ENCODE data around the gene ZSCAN30. TPM values are rescaled to one million over a fixed set of nuclear protein-coding genes. Genes with fewer than 3 reads are reported as not detected.
A peak's percentile ranks its signal among the peaks of the same experiment; 100 is the strongest.

The ZSCAN30 gene
- total RNA-seq, 2 experiments from 2014 or later = 20.7 to 22.5 TPM

DNA sequence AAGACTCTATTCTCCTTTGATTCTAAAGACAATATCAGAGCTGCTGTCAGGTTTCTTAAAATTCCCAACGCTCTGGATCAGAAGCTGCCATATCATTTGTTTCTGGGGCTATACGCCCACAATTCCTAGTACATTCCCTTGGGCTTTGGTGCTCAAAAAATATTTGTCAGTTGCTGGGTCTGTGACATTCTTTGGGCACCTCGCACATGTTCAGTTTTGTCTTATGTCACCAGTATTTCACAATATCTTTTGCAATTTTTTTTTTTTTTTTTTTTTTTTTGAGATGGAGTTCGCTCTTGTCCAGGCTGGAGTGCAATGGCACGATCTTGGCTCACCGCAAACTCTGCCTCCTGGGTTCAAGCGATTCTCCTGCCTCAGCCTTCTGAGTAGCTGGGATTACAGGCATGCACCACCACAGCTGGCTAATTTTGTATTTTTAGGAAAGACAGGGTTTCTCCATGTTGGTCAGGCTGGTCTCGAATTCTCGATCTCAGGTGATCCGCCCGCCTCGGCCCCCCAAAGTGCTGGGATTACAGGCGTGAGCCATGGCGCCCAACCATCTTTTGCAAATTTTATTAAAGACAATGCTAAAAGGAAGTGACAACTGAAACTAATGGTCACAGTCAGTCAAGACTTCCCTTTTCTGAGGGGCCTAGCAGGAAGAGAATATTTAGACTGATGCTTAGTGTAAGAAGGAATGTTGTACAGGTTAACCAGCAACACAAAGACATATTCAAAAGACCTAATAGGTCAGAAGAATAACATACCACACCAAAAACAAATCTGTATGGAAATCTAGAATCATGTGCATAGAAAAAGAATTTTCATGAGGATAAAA, 42.4 kb downstream of the ZSCAN30 start:
- CTCF ChIA-PET = no interaction called here
- DNase-seq (no peak), ATAC-seq (no peak)
- Mint-ChIP-seq H3K27ac (peak overlapping the region; percentile 26), H3K36me3 (ENCODE audit: low read depth) (peaks cover 96% of the 10 kb centered on the region), H3K4me3 (no peak overlapping the region), H3K27me3 (no peaks in the 10 kb centered on the region), H3K9me3 (peaks cover 44% of the 10 kb centered on the region), H3K4me1 (ENCODE audit: low read depth) (peaks cover 33% of the 10 kb centered on the region)
- POLR2A ChIA-PET = interaction anchor here (0.9 kb wide), 1 partner anchor 16 kb away, joined by 3 read pairs; no protein-coding TSS in a partner anchor
- TF ChIP-seq, protein P1, sequence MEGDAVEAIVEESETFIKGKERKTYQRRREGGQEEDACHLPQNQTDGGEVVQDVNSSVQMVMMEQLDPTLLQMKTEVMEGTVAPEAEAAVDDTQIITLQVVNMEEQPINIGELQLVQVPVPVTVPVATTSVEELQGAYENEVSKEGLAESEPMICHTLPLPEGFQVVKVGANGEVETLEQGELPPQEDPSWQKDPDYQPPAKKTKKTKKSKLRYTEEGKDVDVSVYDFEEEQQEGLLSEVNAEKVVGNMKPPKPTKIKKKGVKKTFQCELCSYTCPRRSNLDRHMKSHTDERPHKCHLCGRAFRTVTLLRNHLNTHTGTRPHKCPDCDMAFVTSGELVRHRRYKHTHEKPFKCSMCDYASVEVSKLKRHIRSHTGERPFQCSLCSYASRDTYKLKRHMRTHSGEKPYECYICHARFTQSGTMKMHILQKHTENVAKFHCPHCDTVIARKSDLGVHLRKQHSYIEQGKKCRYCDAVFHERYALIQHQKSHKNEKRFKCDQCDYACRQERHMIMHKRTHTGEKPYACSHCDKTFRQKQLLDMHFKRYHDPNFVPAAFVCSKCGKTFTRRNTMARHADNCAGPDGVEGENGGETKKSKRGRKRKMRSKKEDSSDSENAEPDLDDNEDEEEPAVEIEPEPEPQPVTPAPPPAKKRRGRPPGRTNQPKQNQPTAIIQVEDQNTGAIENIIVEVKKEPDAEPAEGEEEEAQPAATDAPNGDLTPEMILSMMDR (IDR thresholded peaks at IDR 0.05) = no peak
- intact Hi-C loops (cut with micrococcal nuclease) = no loop called here

DNA sequence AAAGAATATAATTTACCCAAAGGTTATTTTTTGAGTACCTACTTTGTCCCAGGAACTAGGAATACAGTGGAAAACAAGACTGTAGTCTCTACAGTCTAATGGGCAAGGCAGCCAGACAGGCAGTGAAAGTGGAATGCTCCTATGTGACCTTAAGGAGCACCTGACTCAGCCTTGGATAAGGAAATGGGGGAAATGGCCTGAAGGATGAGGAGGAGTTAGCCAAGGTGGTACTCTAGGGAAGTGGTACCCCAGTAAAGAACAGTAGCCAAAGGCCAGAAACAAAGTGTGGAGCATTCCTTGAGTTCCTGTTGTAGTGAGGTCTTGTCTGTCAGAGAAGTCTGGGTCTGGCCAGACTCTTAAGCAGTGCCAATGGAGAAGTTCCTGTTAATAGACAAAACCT, 43.2 kb downstream of the ZSCAN30 start:
- peaks cover 40% of the 10 kb centered on the region for H3K4me1 Mint-ChIP-seq (ENCODE audit: low read depth)
- H3K36me3 Mint-ChIP-seq (ENCODE audit: low read depth) = peaks cover 93% of the 10 kb centered on the region
- TF ChIP-seq, protein P1 (IDR thresholded peaks at IDR 0.05) = no peak
- DNase-seq = no peak
- no peak for ATAC-seq
- POLR2A ChIA-PET = interaction anchor here (0.9 kb wide), 1 partner anchor 15 kb away, joined by 3 read pairs; no protein-coding TSS in a partner anchor
- peak overlapping the region; percentile 28 for H3K27ac Mint-ChIP-seq
- intact Hi-C loops (cut with micrococcal nuclease) = no loop called here
- peaks cover 36% of the 10 kb centered on the region for H3K9me3 Mint-ChIP-seq
- CTCF ChIA-PET = interaction anchor here (1.2 to 1.5 kb wide), 3 partner anchors 15 to 87 kb away, joined by 3 to 4 read pairs (median 4); no protein-coding TSS in a partner anchor
- H3K27me3 Mint-ChIP-seq = no peaks in the 10 kb centered on the region
- no peak overlapping the region for H3K4me3 Mint-ChIP-seq

DNA sequence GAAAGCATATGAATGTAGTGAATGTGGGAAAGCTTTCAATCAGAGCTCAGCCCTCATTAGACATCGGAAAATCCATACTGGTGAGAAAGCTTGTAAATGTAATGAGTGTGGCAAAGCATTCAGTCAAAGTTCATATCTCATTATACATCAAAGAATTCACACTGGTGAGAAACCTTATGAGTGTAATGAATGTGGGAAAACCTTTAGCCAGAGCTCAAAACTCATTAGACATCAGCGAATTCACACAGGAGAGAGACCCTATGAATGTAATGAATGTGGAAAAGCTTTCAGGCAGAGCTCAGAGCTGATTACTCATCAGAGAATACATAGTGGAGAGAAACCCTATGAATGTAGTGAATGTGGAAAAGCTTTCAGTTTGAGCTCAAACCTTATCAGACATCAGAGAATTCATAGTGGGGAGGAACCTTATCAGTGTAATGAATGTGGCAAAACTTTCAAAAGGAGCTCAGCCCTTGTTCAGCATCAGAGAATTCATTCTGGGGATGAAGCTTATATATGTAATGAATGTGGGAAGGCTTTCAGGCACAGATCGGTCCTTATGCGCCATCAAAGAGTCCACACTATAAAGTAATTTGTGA, 44.2 kb downstream of the ZSCAN30 start:
- H3K4me1 Mint-ChIP-seq (ENCODE audit: low read depth) = peaks cover 40% of the 10 kb centered on the region
- intact Hi-C loops (cut with micrococcal nuclease) = no loop called here
- no peaks in the 10 kb centered on the region for H3K27me3 Mint-ChIP-seq
- TF ChIP-seq, protein P1 (IDR thresholded peaks at IDR 0.05) = no peak
- DNase-seq (no peak), ATAC-seq (no peak)
- CTCF ChIA-PET = interaction anchor here (1.2 to 2.1 kb wide), 4 partner anchors 8 to 88 kb away, joined by 3 to 5 read pairs (median 4); no protein-coding TSS in a partner anchor
- H3K36me3 Mint-ChIP-seq (ENCODE audit: low read depth) = peaks cover 83% of the 10 kb centered on the region
- POLR2A ChIA-PET = interaction anchor here (0.6 kb wide), 1 partner anchor 56 kb away, joined by 3 read pairs; no protein-coding TSS in a partner anchor
- peaks cover 31% of the 10 kb centered on the region for H3K9me3 Mint-ChIP-seq
- H3K4me3 Mint-ChIP-seq = no peak overlapping the region
- no peak overlapping the region for H3K27ac Mint-ChIP-seq

DNA sequence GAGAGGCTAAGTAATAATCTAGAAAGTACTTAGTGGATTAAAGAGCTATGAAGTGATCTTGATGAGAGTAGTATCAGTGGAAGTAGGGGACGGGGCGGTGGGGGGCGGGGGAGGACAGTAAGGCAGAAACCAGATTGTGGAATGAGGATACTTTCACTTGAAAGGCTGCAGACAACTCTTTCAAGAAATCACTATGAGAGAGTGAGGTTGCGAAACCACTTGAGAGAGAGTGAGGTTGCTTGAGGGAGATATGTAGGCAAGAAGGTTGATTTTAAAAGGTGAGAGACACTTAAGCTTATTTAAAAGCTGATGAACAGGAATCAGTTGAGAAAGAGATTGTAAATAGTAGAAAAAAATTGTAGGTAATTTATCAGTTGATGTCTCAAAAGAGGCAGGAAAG, 45.4 kb downstream of the ZSCAN30 start:
- ATAC-seq (no peak), DNase-seq (no peak)
- intact Hi-C loops (cut with micrococcal nuclease) = loop anchor here (5.0 kb wide), 1 partner anchor 98 kb away; the partner anchor contains the start of gene ZNF24
- CTCF ChIA-PET = interaction anchor here (2.1 kb wide), 1 partner anchor 9 kb away, joined by 5 read pairs; no protein-coding TSS in a partner anchor
- Mint-ChIP-seq H3K27ac (peak overlapping the region; percentile 27), H3K4me3 (no peak overlapping the region), H3K9me3 (peaks cover 28% of the 10 kb centered on the region), H3K27me3 (no peaks in the 10 kb centered on the region), H3K36me3 (ENCODE audit: low read depth) (peaks cover 71% of the 10 kb centered on the region), H3K4me1 (ENCODE audit: low read depth) (peaks cover 40% of the 10 kb centered on the region)
- POLR2A ChIA-PET = interaction anchor here (1.1 kb wide), 1 partner anchor 95 kb away, joined by 3 read pairs; no protein-coding TSS in a partner anchor
- TF ChIP-seq, protein P1 (IDR thresholded peaks at IDR 0.05) = no peak
